ENCODE data around the gene ENOX1.

DNA sequence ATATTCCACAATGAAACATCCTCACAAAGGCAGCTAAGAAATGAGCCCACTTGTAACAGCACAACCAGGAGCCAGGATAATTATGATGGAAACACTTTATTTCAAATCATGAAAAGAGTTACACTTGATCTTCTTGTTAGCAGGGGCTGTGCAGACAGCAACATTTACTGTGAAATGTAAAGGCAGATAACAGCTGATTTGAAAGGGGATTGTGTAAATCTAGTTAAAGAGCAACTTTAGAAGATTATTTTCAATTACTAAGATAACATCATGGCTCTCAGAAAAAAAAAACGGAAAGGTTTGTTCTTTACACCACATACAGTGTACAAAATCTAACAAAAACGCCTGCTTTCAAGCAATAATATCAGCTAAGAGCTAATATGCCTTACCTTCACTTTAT, 22.4 kb downstream of the ENOX1 start:
- TF ChIP-seq CTCF (conservative IDR thresholded peaks at IDR 0.05) (no peak), EZH2 (IDR thresholded peaks at IDR 0.05; ENCODE audit: low read depth) (no peak)
